Activated naive CD4-positive, alpha-beta T cell treated with anti-CD3 and anti-CD28 coated beads for 36 hours (primary cell): Measurements from ENCODE around the gene LMNB1. TPM values are rescaled to one million over a fixed set of nuclear protein-coding genes. Genes with fewer than 3 reads are reported as not detected.

ENCODE experiments used
- CTCF ChIA-PET: fragments of 350-600 bp; sonication (Branson Sonifier 250); formaldehyde crosslinking; loops from one replicate; lab custom pipeline; 2021; ENCODE audit warnings: antibody characterized with exemption; lab: Charles Lee
- DNase-seq: peaks from one replicate; pipeline ENCODE4 v3.0.0-alpha.2; 2020
- H3K27ac Mint-ChIP-seq: one replicate; pipeline ENCODE4 v1.8.0; 2021; ENCODE audit warnings: mild to moderate bottlenecking, mixed read lengths
- H3K27me3 Mint-ChIP-seq: one replicate; pipeline ENCODE4 v1.8.0; 2021; ENCODE audit warnings: low read depth, mixed read lengths
- H3K36me3 Mint-ChIP-seq: one replicate; pipeline ENCODE4 v1.8.0; 2021; ENCODE audit warnings: low read depth, mixed read lengths
- H3K4me1 Mint-ChIP-seq: one replicate; pipeline ENCODE4 v1.8.0; 2021; ENCODE audit warnings: low read depth, mixed read lengths
- H3K4me3 Mint-ChIP-seq: one replicate; pipeline ENCODE4 v1.8.0; 2021; ENCODE audit warnings: mild to moderate bottlenecking, moderate library complexity, mixed read lengths
- H3K9me3 Mint-ChIP-seq: one replicate; pipeline ENCODE4 v1.8.0; 2021; ENCODE audit warnings: mixed read lengths
- intact Hi-C: fragments of 100-400 bp; cut with micrococcal nuclease; formaldehyde crosslinking; loops from one replicate; pipeline ENCODE4 v1.15.1; 2023
- total RNA-seq, 2 experiments: library from RNA; stranded (reverse); gene quantifications; one replicate each; pipeline ENCODE4 v1.2.3, GENCODE V29; 2021

LMNB1 gene
- total RNA-seq, 2 experiments from 2014 or later, result 274 to 289 TPM

DNA sequence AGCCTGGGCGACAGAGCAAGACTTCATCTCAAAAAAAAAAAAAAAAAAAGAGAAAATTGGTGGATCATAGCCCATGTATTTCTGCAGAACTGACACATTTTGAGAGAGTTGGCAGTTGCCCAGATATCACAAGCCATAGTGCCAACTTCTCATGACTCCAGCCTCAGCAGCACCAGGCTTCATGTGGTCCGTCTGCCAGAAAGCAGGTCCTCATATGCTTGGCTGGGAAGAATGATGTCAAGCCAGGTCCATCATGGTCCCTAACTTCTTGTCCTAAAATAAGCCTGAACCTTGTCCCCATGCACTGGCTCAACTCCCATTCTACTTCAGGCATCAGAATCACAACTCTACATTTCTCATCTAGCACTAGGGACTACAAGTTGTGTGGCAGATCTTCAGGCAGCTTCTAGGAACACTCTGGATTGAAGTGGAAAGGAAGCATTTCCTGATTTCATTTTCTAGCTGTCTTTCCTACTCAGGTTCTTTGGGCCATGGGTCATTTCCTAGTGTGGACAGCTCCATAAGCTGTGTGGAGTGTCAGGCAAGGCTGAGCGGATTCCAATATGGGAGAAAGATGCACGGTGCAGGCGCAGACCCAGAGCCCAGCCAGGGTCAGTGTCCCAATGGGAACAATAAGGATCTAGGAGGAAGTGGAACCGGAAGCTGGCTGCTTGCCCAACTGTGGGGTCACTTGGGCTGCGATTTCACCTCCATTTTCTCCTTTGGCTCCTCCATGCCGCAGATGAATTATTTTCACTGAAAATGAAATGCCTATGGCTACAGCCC lies 90.1 kb downstream of the LMNB1 start:
- H3K9me3 Mint-ChIP-seq, result no peaks in the 10 kb centered on the region
- peaks cover 2% of the 10 kb centered on the region for H3K36me3 Mint-ChIP-seq
- no peak overlapping the region for H3K27ac Mint-ChIP-seq
- no peak for DNase-seq
- intact Hi-C loops, result loop anchor here (5.0 kb wide), 2 partner anchors 210 to 445 kb away; no protein-coding TSS in a partner anchor
- no peak overlapping the region for H3K4me3 Mint-ChIP-seq
- H3K4me1 Mint-ChIP-seq, result peaks cover 10% of the 10 kb centered on the region
- H3K27me3 Mint-ChIP-seq, result no peaks in the 10 kb centered on the region
- CTCF ChIA-PET, result interaction anchor here (0.6 to 0.7 kb wide), 2 partner anchors 272 to 367 kb away, joined by 3 read pairs; partner anchors contain the start of gene ALDH7A1

DNA sequence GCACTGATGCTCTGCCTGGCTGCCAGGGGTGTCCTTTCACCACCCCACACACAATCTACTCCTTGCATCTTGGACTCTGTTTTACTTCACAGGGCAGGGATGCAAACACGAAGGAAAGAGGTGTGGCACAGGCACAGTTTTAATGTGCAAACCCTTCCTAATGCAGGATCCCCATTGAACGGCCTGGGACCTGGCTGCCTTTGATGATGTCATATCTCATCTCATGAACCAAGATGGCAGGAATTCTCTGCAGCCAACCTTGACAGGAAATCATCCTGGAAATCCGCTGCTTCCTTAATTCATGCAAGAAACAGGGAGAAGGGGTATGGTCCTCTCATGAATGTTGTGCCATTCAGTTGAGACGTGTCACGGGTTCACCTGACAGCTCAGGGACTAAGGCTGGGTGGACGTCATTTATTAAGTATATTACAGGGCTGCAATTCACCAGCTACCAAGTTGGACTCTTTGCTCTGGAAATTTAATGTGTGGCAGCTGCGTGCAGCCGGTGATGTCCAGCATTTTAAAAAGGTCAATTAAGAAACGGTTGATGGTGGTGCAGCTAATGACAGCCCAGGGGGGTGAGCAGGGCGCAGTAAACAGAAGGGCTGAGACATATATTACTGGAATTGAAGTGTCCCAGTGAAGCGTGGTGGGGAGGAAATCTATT lies 91.5 kb downstream of the LMNB1 start:
- DNase-seq, result no peak
- Mint-ChIP-seq H3K27me3 (no peaks in the 10 kb centered on the region), H3K36me3 (peaks cover 2% of the 10 kb centered on the region), H3K9me3 (no peaks in the 10 kb centered on the region), H3K27ac (no peak overlapping the region), H3K4me1 (peaks cover 10% of the 10 kb centered on the region), H3K4me3 (peak overlapping the region; percentile 36)
- CTCF ChIA-PET, result interaction anchor here (0.6 to 1.3 kb wide), 3 partner anchors 16 to 193 kb away, joined by 3 read pairs; no protein-coding TSS in a partner anchor
- intact Hi-C loops, result loop anchor here (5.0 kb wide), 2 partner anchors 211 to 444 kb away; no protein-coding TSS in a partner anchor

DNA sequence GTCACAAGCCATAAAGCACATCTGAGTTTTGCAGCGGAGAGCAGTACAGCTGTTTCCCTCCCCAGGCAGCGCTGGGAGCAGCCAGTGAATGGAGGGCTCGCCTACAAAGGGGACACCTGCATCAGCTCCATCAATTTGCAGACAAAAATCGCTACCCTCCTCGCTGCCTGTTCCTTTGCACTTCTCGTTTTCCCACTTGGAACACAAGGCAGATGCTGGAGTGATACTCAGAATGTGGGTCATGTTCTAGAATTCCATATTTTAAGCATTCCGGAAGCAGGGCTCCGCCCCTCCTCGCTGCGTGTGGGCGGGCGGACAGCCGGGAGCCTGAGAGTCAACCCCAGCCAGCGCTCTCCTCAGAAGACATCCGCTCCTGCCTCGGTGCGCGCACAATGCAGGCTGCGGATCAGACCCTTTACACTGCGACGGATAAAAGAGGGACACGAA lies 92.1 kb downstream of the LMNB1 start:
- intact Hi-C loops, result loop anchor here (5.0 kb wide), 2 partner anchors 212 to 443 kb away; no protein-coding TSS in a partner anchor
- Mint-ChIP-seq H3K36me3 (peaks cover 2% of the 10 kb centered on the region), H3K27ac (no peak overlapping the region), H3K4me1 (peaks cover 10% of the 10 kb centered on the region), H3K27me3 (no peaks in the 10 kb centered on the region), H3K9me3 (no peaks in the 10 kb centered on the region), H3K4me3 (peak overlapping the region; percentile 36)
- peak; percentile 51 for DNase-seq
- CTCF ChIA-PET, result interaction anchor here (0.6 to 1.3 kb wide), 2 partner anchors 61 to 193 kb away, joined by 3 read pairs; no protein-coding TSS in a partner anchor

DNA sequence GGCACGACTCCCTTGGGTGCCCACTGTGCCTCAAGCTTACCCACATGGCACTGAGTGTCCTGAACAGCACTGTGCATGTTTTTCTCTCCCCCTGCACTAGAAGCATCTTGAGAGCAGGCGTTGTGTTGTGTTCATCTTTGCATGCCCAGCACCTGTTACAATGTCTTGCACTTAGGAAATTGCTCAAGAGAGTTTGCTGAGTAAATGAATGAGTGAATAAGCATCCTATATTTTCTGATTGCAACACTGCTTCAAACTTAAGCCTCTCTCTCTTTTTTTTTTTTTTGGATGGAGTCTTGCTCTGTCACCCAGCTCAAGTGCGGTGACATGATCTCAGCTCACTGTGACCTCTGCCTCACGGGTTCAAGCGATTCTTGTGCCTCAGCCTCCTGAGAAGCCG lies 94.5 kb downstream of the LMNB1 start:
- Mint-ChIP-seq H3K4me1 (peaks cover 10% of the 10 kb centered on the region), H3K27me3 (no peaks in the 10 kb centered on the region), H3K9me3 (no peaks in the 10 kb centered on the region), H3K36me3 (peaks cover 3% of the 10 kb centered on the region), H3K4me3 (no peak overlapping the region), H3K27ac (no peak overlapping the region)
- intact Hi-C loops, result no loop called here
- DNase-seq, result no peak
- CTCF ChIA-PET, result no interaction called here

DNA sequence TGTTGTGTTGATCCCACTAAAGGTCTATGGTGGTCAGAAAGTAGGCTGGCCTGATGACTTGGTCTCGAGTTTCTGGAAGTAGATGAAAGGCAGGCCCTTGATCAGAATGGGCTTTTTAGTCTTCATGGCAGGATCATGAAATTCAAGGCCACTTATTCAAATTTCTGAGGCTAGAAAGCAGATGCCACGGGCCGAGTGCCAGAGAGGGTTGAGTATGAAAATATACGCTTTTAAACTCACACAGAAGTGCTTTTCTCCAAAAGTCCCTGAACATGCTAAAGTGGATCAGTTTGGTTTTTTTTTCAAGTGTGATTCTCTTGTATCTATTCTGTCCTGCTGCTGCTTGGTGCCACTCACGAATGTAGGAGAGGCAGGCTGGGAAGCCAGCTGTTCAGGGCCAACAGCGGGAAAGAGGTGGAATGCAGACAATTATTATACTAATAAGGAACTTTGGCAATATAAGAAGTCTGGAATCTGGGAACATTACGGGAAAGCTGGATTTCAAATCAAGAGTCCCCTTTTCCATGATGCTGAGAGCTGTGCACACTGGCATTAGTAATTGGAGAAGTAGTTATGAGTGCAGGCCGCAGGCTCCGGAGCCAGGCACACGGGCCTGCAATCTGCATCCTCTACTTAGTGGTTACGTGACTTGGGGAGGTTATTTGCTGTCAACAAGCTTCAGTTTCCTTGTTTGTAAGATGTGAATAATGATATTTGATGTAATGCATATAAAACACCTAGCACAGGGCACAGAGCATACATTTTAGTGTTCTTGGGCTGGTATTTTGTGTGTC lies 95.8 kb downstream of the LMNB1 start:
- intact Hi-C loops, result no loop called here
- CTCF ChIA-PET, result interaction anchor here (0.7 kb wide), 1 partner anchor 75 kb away, joined by 8 read pairs; no protein-coding TSS in a partner anchor
- H3K27ac Mint-ChIP-seq, result no peak overlapping the region
- no peaks in the 10 kb centered on the region for H3K27me3 Mint-ChIP-seq
- no peak for DNase-seq
- H3K4me1 Mint-ChIP-seq, result peaks cover 10% of the 10 kb centered on the region
- peaks cover 9% of the 10 kb centered on the region for H3K36me3 Mint-ChIP-seq
- no peaks in the 10 kb centered on the region for H3K9me3 Mint-ChIP-seq
- no peak overlapping the region for H3K4me3 Mint-ChIP-seq

DNA sequence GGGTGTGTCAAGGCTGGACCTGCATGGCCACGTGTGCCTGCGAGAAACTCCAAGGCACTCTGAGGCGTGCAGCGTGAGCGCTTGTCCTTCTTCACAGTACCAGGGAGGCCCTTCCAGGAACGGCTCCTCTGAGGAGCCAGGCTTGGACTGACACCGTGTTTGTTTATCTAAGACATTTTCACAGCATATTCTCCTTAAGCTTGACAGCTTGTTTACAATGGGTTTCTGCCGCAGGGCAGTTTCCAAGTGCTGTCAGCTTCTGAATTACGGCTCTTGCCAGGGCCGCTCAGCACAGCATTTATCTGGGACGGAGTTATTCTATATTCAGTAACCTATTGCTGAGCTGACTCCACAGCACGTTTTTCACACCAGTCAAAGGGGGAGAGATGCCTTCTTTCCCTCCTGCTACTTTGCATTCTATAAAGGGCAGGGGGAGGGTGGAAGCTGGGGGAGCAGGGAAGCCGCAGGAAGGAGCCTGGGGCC lies 98.4 kb downstream of the LMNB1 start:
- intact Hi-C loops, result no loop called here
- no peak for DNase-seq
- Mint-ChIP-seq H3K27me3 (no peaks in the 10 kb centered on the region), H3K36me3 (peaks cover 9% of the 10 kb centered on the region), H3K27ac (no peak overlapping the region), H3K4me1 (no peaks in the 10 kb centered on the region), H3K9me3 (no peaks in the 10 kb centered on the region), H3K4me3 (no peak overlapping the region)
- CTCF ChIA-PET, result no interaction called here

DNA sequence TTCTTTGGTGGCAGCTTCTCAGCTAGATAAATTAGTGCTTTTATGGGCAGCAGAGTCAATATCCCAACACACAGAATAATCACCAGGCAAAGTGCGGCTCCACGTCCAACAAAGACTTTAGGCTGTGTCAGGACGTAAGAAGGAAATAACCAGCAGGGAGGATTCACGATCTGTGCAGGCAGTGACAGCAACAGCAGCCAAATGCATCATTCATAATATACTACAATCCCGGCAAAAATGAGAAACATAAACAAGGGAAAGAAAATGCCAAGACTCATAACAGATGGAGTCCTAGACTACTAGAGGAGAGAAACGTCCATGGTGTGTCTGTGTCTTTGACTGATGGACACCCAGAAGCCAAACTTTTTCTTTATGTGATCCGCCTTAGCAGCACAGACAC lies 100.7 kb downstream of the LMNB1 start:
- intact Hi-C loops, result no loop called here
- H3K4me1 Mint-ChIP-seq, result no peaks in the 10 kb centered on the region
- H3K9me3 Mint-ChIP-seq, result no peaks in the 10 kb centered on the region
- no peaks in the 10 kb centered on the region for H3K27me3 Mint-ChIP-seq
- no peak overlapping the region for H3K4me3 Mint-ChIP-seq
- DNase-seq, result no peak
- H3K36me3 Mint-ChIP-seq, result peaks cover 7% of the 10 kb centered on the region
- CTCF ChIA-PET, result no interaction called here
- no peak overlapping the region for H3K27ac Mint-ChIP-seq

DNA sequence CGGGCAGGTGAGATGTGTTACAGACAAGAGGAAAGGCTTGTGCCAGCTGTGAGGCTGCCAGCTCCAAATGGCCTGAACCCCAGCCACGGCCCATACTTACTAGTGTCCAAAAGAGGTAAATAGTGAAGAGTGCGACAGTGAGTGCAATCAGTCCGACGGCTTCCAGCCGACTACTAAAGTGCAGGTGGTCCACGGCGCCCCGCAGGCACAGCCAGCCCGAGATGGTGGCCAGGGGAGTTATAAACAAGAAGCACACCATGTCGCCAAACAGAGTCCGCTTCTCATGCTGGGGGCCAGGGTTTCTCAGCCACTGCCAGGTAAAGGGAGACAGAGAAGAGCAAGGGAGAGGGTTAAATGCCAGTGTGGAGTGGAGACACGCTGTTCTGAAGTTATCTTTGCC lies 101.1 kb downstream of the LMNB1 start:
- no peaks in the 10 kb centered on the region for H3K9me3 Mint-ChIP-seq
- no peak for DNase-seq
- no peak overlapping the region for H3K27ac Mint-ChIP-seq
- H3K4me3 Mint-ChIP-seq, result no peak overlapping the region
- no peaks in the 10 kb centered on the region for H3K4me1 Mint-ChIP-seq
- no peaks in the 10 kb centered on the region for H3K27me3 Mint-ChIP-seq
- H3K36me3 Mint-ChIP-seq, result peaks cover 7% of the 10 kb centered on the region
- intact Hi-C loops, result no loop called here
- CTCF ChIA-PET, result no interaction called here

DNA sequence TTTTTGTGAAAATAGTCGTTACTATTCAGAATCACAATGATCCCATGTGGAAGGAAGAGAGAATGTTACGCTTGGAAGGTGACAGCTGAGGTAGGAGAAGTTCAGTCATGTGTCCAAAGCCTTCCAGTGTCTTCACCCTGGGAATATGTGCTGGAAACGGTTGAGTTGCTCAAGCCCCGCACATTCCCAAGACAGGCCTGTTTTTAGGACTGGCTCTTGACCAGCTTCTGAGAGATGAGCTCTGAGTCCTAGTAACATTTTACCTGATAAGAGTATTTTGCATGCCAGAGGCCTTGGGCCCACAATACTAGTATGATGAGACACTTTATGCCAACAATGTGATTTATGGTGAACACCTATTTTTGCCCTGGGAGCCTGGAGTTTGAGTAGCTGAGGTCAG lies 101.7 kb downstream of the LMNB1 start:
- CTCF ChIA-PET, result no interaction called here
- Mint-ChIP-seq H3K27ac (no peak overlapping the region), H3K9me3 (no peaks in the 10 kb centered on the region), H3K4me3 (no peak overlapping the region), H3K36me3 (peaks cover 7% of the 10 kb centered on the region), H3K4me1 (no peaks in the 10 kb centered on the region), H3K27me3 (no peaks in the 10 kb centered on the region)
- intact Hi-C loops, result no loop called here
- DNase-seq, result no peak

DNA sequence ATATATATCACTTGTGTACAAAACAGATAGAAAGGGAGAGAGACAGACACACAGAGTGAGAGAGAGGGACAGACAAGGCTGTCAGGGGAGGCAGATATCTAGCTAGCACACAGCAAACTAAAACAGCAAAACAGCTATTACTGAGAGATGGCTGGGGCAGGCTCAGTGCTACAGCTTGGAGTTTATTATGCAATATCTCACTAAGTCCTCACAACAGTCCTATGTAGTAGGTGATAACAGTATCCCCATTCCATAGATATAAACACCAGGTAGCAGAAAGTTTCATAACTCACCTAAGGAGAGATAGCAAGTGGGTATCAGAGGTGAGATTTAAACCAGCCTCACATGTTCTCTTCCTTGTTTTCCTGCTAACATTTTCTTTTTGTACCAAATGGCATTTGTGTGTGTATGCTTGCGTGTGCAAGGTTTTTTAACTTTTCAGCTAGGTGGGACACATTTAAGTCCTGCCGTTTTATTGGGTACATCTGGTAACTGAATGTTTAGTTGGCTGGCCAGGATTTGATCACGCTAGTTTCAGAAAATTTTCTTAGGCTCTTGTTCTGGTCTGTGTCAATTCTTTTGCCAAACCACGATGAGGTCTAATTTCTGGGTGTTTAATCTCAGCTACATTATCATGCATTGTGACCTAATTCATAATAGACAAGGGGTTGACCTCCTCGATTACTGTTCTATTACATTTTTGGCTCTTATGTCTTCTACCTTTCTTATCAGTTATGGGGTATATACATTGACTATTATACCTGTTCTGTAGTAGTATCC lies 105.1 kb downstream of the LMNB1 start:
- no peak overlapping the region for H3K4me3 Mint-ChIP-seq
- no peaks in the 10 kb centered on the region for H3K9me3 Mint-ChIP-seq
- intact Hi-C loops, result no loop called here
- H3K4me1 Mint-ChIP-seq, result no peaks in the 10 kb centered on the region
- H3K36me3 Mint-ChIP-seq, result peaks cover 3% of the 10 kb centered on the region
- H3K27ac Mint-ChIP-seq, result no peak overlapping the region
- DNase-seq, result no peak
- CTCF ChIA-PET, result interaction anchor here (1.1 kb wide), 1 partner anchor 410 kb away, joined by 3 read pairs; no protein-coding TSS in a partner anchor
- no peaks in the 10 kb centered on the region for H3K27me3 Mint-ChIP-seq

DNA sequence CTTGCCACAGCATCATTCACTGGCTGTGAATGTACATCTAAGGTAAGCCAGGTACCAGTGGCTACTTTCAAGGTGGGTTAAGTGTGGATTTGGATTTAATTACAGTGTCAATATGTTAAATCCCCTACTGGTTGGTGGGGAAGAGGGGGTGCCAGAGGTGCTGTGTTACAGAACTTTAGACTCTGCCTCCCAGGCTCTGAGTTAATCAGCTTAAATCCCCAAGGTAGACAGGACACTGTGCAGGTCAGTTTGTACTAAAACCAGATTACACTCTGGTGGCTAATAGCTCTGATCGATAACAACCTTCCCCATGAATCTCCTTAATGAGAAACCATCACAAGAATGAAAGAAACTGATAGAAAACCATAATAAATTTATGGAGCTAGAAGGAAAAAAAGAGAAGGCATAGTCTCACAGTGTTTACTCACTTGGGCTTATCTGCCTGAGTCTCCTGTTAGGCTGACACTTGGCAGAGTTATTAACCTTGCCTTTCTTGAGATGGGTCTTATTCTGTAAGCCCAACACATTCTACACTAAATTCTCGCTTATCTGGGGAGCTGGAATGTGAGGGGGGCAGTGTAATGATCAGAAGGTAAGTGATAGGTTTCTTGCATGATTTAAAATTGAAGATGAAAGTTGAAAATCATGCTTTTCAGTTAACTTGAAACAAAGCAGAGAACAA lies 106.8 kb downstream of the LMNB1 start:
- intact Hi-C loops, result no loop called here
- H3K27ac Mint-ChIP-seq, result no peak overlapping the region
- no peak for DNase-seq
- no peaks in the 10 kb centered on the region for H3K4me1 Mint-ChIP-seq
- no peaks in the 10 kb centered on the region for H3K27me3 Mint-ChIP-seq
- H3K9me3 Mint-ChIP-seq, result no peaks in the 10 kb centered on the region
- no peaks in the 10 kb centered on the region for H3K36me3 Mint-ChIP-seq
- no peak overlapping the region for H3K4me3 Mint-ChIP-seq
- CTCF ChIA-PET, result no interaction called here
